ENCODE data around the gene PNPLA6.
A peak's percentile ranks its signal among the peaks of the same experiment; 100 is the strongest.

The PNPLA6 gene

DNA sequence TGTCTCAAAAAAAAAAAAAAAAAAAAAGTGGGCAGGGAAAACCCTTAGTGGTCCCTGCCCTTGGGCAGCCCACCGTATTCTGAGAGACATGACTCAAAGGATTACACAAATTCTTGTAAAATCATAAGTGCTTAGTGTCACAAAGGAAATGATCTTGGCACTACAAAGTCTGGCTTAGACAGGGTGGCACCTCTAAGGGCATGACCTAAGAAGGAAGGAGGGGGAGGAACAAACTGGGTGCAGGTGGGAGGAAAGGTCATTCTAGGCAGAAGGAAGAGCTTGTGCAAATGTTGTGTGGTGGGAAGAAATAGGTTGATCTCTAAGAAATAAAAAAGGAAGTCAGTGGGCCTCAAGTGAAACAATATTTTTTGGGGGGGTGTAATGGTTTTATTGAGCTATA is 10.4 kb downstream of the PNPLA6 start:
- H3K4me3 ChIP-seq (ENCODE audit: low read length), result no peak overlapping the region
- DNase-seq (ENCODE audit: low read depth), result no peak
- TF ChIP-seq, protein P1, sequence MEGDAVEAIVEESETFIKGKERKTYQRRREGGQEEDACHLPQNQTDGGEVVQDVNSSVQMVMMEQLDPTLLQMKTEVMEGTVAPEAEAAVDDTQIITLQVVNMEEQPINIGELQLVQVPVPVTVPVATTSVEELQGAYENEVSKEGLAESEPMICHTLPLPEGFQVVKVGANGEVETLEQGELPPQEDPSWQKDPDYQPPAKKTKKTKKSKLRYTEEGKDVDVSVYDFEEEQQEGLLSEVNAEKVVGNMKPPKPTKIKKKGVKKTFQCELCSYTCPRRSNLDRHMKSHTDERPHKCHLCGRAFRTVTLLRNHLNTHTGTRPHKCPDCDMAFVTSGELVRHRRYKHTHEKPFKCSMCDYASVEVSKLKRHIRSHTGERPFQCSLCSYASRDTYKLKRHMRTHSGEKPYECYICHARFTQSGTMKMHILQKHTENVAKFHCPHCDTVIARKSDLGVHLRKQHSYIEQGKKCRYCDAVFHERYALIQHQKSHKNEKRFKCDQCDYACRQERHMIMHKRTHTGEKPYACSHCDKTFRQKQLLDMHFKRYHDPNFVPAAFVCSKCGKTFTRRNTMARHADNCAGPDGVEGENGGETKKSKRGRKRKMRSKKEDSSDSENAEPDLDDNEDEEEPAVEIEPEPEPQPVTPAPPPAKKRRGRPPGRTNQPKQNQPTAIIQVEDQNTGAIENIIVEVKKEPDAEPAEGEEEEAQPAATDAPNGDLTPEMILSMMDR (IDR thresholded peaks at IDR 0.05; ENCODE audit: insufficient read depth, low read depth, low read length, missing control alignments), result no peak

DNA sequence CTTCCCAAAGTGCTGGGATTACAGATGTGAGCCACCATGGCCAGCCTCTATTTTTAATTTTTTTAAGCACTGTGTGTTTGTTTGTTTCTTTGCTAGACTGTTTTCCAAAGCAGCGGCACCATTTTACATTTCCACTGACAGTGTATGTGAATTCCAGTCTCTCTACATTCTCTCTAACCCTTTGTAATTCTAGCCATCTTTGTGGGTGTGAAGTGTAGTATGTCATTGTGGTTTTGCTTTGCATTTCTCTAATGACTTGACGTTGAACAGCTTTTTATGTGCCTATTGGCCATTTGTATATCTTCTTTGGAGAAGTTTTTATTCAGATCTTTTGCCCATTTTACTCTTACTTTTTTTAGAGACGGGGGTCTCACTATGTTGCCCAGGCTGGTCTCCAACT is 11.6 kb downstream of the PNPLA6 start:
- no peak overlapping the region for H3K4me3 ChIP-seq (ENCODE audit: low read length)
- no peak for DNase-seq (ENCODE audit: low read depth)
- TF ChIP-seq, protein P1 (IDR thresholded peaks at IDR 0.05; ENCODE audit: insufficient read depth, low read depth, low read length, missing control alignments), result no peak

DNA sequence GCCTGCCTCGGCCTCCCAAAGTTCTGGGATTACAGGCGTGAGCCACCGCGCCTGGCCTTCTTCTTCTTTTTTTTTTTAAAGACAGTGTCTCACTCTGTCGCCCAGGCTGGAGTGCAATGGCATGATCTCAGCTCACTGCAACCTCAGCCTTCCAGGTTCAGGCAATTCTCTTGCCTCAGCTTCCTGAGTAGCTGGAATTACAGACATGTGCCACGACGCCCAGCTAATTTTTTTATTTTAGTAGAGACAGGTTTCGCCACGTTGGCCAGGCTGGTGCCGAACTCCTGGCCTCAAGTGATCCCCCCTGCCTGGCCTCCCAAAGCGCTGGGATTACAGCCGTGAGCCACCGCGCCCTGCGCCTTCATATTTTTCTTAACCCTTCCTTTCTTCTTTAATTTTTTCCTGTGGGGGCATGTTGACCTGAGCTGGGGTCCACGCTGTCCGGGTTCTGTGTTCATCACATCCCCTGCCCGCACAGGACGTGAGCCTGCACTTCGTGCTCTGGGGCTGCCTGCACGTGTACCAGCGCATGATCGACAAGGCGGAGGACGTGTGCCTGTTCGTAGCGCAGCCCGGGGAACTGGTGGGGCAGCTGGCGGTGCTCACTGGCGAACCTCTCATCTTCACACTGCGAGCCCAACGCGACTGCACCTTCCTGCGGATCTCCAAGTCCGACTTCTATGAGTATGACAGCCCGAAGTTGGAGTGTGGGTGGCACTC is 14.1 kb downstream of the PNPLA6 start:
- no peak overlapping the region for H3K4me3 ChIP-seq (ENCODE audit: low read length)
- DNase-seq (ENCODE audit: low read depth), result no peak
- TF ChIP-seq, protein P1 (IDR thresholded peaks at IDR 0.05; ENCODE audit: insufficient read depth, low read depth, low read length, missing control alignments), result no peak

DNA sequence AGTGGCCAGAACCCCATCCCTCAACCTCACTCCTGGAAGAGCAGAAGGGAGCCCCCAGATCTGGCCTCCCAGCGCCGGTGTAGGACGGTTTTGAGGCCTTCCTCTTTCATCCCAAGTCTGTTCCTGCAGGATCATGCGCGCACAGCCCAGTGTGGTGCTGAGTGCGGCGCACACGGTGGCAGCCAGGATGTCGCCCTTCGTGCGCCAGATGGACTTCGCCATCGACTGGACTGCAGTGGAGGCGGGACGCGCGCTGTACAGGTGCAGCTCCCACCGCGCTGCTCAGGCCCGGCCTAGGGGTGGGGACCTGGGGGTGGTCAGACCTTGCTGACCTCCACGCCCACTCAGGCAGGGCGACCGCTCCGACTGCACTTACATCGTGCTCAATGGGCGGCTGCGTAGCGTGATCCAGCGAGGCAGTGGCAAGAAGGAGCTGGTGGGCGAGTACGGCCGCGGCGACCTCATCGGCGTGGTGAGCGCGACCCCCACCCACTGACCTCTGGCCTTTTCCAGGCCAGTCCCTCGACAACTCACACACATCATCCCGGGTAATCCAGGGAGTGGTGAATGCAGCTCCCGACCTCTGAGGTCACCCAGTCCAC is 14.8 kb downstream of the PNPLA6 start:
- TF ChIP-seq, protein P1 (IDR thresholded peaks at IDR 0.05; ENCODE audit: insufficient read depth, low read depth, low read length, missing control alignments), result no peak
- no peak for DNase-seq (ENCODE audit: low read depth)

DNA sequence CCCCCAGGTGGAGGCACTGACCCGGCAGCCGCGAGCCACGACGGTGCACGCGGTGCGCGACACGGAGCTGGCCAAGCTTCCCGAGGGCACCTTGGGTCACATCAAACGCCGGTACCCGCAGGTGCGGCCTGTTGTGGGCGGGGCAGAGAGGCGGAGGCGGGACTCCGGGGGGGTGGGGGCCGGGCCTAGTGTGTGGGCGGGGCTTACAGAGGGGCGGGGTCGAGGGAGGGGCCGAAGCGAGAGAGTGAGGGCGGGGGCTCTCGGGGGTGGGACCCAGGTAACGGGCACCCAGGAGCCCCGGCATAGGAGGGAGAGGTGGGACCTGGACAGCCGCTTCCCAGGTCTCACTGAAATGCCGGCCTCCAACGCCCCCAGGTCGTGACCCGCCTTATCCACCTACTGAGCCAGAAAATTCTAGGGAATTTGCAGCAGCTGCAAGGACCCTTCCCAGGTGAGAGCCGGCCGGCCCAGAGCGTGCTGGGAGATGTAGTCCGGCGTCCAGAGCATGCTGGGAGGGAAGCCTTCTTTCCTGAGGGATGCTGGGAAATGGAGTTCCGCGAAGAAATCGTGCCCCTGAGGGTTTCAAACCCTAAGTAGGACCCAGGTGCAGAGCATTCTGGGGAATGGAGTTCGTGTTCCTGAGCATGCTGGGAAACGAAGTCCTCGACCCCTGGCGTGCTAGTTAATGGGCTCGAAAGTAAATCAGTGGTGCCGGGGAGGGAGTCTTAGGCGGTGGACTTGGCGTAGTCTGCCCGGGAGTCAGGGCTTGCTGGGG is 15.7 kb downstream of the PNPLA6 start:
- peak overlapping the region; percentile 24 for H3K4me3 ChIP-seq (ENCODE audit: low read length)
- DNase-seq (ENCODE audit: low read depth), result peak; percentile 60
- TF ChIP-seq, protein P1 (IDR thresholded peaks at IDR 0.05; ENCODE audit: insufficient read depth, low read depth, low read length, missing control alignments), result no peak

More for the DNA sequence above, 14.8 kb downstream of the PNPLA6 start:
- no peak overlapping the region for H3K4me3 ChIP-seq (ENCODE audit: low read length)

DNA sequence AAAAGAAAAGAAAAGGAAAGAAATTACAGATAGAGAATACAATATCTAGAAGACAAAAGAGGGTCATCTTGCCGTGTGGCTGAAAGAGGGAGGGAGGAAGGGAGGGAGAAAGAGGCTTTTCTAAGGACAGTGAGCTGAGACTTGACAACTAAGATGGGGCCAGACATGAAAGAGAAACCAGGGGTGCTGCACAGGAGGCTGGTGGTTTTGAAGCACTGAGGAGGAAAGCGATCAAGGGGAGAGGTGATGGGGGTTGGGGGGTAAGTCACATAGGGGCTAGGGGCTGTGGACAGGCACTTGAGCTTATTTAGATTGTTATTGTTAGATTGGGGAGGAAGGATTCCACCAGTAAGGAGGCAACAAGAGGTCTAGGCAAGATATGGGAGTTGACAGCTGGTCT is 17.3 kb downstream of the PNPLA6 start:
- H3K4me3 ChIP-seq (ENCODE audit: low read length), result no peak overlapping the region
- TF ChIP-seq, protein P1 (IDR thresholded peaks at IDR 0.05; ENCODE audit: insufficient read depth, low read depth, low read length, missing control alignments), result no peak
- DNase-seq (ENCODE audit: low read depth), result no peak

All from epithelial cell of esophagus (primary cell).